ENCODE data around the gene IL25. TPM values are rescaled to one million over a fixed set of nuclear protein-coding genes. Genes with fewer than 3 reads are reported as not detected.

Gene IL25
- total RNA-seq, 1 experiment from 2014 or later: not detected

DNA sequence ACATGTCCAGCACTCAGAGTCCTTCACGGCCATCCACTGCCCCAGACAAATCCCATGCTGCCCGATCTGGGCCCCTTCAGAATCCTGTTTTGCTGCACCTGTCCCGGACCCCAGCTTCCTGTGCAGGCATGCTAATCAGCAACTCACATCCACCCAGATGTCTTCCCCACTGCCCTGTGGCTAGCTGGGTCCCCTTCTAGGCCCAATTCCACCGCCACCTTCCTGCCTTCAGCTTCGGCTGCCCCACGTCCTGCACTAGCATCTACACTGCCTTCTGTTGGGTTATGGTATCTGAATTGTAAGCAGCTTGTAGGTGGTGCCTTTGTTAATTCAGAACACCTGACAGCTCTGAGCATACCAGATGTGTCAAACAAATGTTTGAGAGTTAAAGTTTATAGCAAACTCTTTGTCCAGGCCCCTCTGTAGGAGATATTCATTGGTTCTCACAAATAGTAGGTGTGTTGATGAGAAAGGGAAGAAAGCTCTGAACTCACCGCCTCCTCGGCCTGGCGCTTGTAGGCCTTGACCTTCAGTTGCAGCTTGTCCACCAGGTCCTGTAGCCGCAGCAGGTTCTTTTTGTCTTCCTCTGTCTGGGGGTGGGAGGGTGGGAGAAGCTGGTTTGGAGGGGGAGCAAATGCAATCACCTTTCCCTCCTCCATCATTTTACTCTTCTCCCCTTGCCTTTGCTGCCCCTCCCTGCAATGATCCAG lies 10.3 kb downstream of the IL25 start:
- ChIA-PET CTCF (no interaction called here), POLR2A (no interaction called here)
- Mint-ChIP-seq H3K36me3 (ENCODE audit: insufficient read depth, unreplicated experiment) (no peaks in the 10 kb centered on the region), H3K9me3 (ENCODE audit: unreplicated experiment) (no peaks in the 10 kb centered on the region), H3K27ac (ENCODE audit: unreplicated experiment) (no peak overlapping the region), H3K27me3 (ENCODE audit: insufficient read depth, unreplicated experiment) (peaks cover 15% of the 10 kb centered on the region), H3K4me3 (ENCODE audit: unreplicated experiment) (no peak overlapping the region), H3K4me1 (ENCODE audit: low read depth, unreplicated experiment) (no peaks in the 10 kb centered on the region)
- no peaks in the 10 kb centered on the region for H3K36me3 ChIP-seq (ENCODE audit: control insufficient read depth, insufficient read depth, low read length)
- H3K9me3 ChIP-seq: no peaks in the 10 kb centered on the region
- no peak for TF ChIP-seq CTCF (IDR thresholded peaks at IDR 0.05; ENCODE audit: insufficient read depth in 1 of 2, low read depth in 1 of 2, low read length in 1 of 2, severe bottlenecking in 1 of 2, unreplicated experiment in 1 of 2)
- intact Hi-C loops (cut with micrococcal nuclease; ENCODE audit: unreplicated experiment): loop anchor here (5.0 to 10.0 kb wide), 2 partner anchors 84 to 272 kb away; partner anchors contain the start of gene NGDN
- no TSS peak for BruUV-seq (replicated peaks)
- no peaks in the 10 kb centered on the region for H3K4me1 ChIP-seq
- no peak for DNase-seq
- no peak overlapping the region for H3K4me3 ChIP-seq (ENCODE audit: low read depth, low read length)
- no peaks in the 10 kb centered on the region for H3K27me3 ChIP-seq (replicated peaks; ENCODE audit: control insufficient read depth, insufficient read depth, low read length)

DNA sequence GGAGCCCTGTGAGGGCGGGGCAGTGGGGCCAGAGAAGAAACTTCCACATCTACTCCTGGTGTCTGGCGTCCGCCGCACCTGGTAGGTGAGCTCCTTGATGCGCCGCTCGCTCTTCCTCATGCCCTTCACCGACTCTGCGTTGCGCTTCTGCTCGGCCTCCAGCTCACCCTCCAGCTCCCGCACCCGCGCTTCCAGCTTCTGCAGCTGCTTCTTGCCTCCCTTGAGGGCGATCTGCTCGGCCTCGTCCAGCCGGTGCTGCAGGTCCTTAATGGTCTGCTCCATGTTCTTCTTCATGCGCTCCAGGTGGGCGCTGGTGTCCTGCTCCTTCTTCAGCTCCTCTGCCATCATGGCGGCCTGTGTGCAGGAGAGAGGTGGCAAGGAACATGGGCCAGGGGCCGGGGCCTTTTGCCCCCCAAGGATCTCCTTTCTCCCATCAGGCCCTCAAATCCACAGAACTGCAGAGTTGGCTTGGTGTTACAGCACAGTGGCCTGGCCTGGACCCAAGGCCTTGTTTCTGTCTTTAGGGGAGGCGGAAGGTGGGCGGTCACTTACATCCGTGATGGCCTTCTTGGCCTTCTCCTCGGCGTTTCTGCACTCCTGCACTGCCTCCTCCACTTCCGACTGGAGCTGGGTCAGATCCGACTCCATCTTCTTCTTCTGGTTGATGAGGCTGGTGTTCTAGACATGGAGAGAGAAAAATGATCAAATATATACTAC lies 11.9 kb downstream of the IL25 start:
- intact Hi-C loops (cut with micrococcal nuclease; ENCODE audit: unreplicated experiment): loop anchor here (5.0 to 10.0 kb wide), 2 partner anchors 83 to 270 kb away; partner anchors contain the start of gene NGDN
- Mint-ChIP-seq H3K36me3 (ENCODE audit: insufficient read depth, unreplicated experiment) (no peaks in the 10 kb centered on the region), H3K9me3 (ENCODE audit: unreplicated experiment) (no peaks in the 10 kb centered on the region), H3K27ac (ENCODE audit: unreplicated experiment) (no peak overlapping the region), H3K4me3 (ENCODE audit: unreplicated experiment) (no peak overlapping the region), H3K27me3 (ENCODE audit: insufficient read depth, unreplicated experiment) (peaks cover 15% of the 10 kb centered on the region), H3K4me1 (ENCODE audit: low read depth, unreplicated experiment) (no peaks in the 10 kb centered on the region)
- ChIA-PET POLR2A (no interaction called here), CTCF (interaction anchor here (0.6 kb wide), 1 partner anchor 285 kb away, joined by 5 read pairs; no protein-coding TSS in a partner anchor)
- H3K4me1 ChIP-seq: no peaks in the 10 kb centered on the region
- no TSS peak for BruUV-seq (replicated peaks)
- no peak for TF ChIP-seq CTCF (IDR thresholded peaks at IDR 0.05; ENCODE audit: insufficient read depth in 1 of 2, low read depth in 1 of 2, low read length in 1 of 2, severe bottlenecking in 1 of 2, unreplicated experiment in 1 of 2)
- no peak overlapping the region for H3K4me3 ChIP-seq (ENCODE audit: low read depth, low read length)
- no peaks in the 10 kb centered on the region for H3K36me3 ChIP-seq (ENCODE audit: control insufficient read depth, insufficient read depth, low read length)
- no peak for DNase-seq
- no peaks in the 10 kb centered on the region for H3K9me3 ChIP-seq
- H3K27me3 ChIP-seq (replicated peaks; ENCODE audit: control insufficient read depth, insufficient read depth, low read length): no peaks in the 10 kb centered on the region

DNA sequence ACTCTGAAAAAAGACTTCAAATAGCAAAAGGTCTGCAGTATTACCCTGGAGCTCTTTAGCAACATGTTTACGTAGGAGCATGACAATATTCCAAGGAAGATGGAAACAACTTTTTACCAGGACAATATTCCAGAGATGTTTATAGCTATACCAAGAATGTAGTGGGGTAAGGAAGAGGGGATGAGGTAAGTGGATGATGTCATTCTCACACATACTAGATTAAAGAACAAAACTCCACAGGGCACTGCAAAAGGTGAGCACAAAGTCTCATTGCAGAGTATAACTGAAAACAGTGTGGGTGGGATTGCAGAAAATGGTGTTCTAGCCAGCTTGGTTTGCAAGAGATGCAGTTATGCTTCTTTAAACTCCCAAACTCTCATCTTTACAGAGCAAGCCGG lies 12.6 kb downstream of the IL25 start:
- Mint-ChIP-seq H3K27me3 (ENCODE audit: insufficient read depth, unreplicated experiment) (peaks cover 19% of the 10 kb centered on the region), H3K9me3 (ENCODE audit: unreplicated experiment) (no peaks in the 10 kb centered on the region), H3K4me3 (ENCODE audit: unreplicated experiment) (no peak overlapping the region), H3K36me3 (ENCODE audit: insufficient read depth, unreplicated experiment) (no peaks in the 10 kb centered on the region), H3K4me1 (ENCODE audit: low read depth, unreplicated experiment) (no peaks in the 10 kb centered on the region), H3K27ac (ENCODE audit: unreplicated experiment) (no peak overlapping the region)
- DNase-seq: no peak
- no peaks in the 10 kb centered on the region for H3K27me3 ChIP-seq (replicated peaks; ENCODE audit: control insufficient read depth, insufficient read depth, low read length)
- H3K36me3 ChIP-seq (ENCODE audit: control insufficient read depth, insufficient read depth, low read length): no peaks in the 10 kb centered on the region
- ChIA-PET POLR2A (no interaction called here), CTCF (interaction anchor here (0.6 to 1.2 kb wide), 2 partner anchors 71 to 286 kb away, joined by 3 to 5 read pairs; no protein-coding TSS in a partner anchor)
- H3K9me3 ChIP-seq: no peaks in the 10 kb centered on the region
- intact Hi-C loops (cut with micrococcal nuclease; ENCODE audit: unreplicated experiment): loop anchor here (10.0 kb wide), 1 partner anchor 270 kb away; no protein-coding TSS in a partner anchor
- no peak for TF ChIP-seq CTCF (IDR thresholded peaks at IDR 0.05; ENCODE audit: insufficient read depth in 1 of 2, low read depth in 1 of 2, low read length in 1 of 2, severe bottlenecking in 1 of 2, unreplicated experiment in 1 of 2)
- no peak overlapping the region for H3K4me3 ChIP-seq (ENCODE audit: low read depth, low read length)
- no TSS peak for BruUV-seq (replicated peaks)
- no peaks in the 10 kb centered on the region for H3K4me1 ChIP-seq

Data from Caco-2 (cell line).